Panc1 (cell line): Measurements from ENCODE around the gene CEND1. TPM values are rescaled to one million over a fixed set of nuclear protein-coding genes. Genes with fewer than 3 reads are reported as not detected.

Source experiments
- ATAC-seq: fragments of 200-7000 bp; cut with Tn5 transposase; 2 replicates; pipeline ENCODE4 v1.9.1; 2020; ENCODE audit warnings: mild to moderate bottlenecking, moderate library complexity
- BruUV-seq: library from RNA; stranded (reverse); fragments of 400-500 nt; replicated peaks from 2 replicates; lab custom pipeline; 2021; lab: Mats Ljungman, UMichigan
- CTCF ChIA-PET: fragments of 300-600 bp; sonication (Branson Sonifier 250); formaldehyde crosslinking; loops from one replicate; lab custom pipeline; 2022; ENCODE audit warnings: antibody characterized with exemption; lab: Charles Lee
- POLR2A ChIA-PET: fragments of 300-600 bp; sonication (Branson Sonifier 250); formaldehyde crosslinking; loops from one replicate; lab custom pipeline; 2022; ENCODE audit warnings: antibody characterized with exemption; lab: Charles Lee
- DNase-seq: peaks from one replicate; pipeline ENCODE4 v3.0.0-alpha.2; 2010; ENCODE audit warnings: low read depth, low spot score
- H3K27ac ChIP-seq: 2 replicates; pipeline ENCODE4 v1.5.1; 2011; ENCODE audit warnings: mild to moderate bottlenecking, low read length, inconsistent platforms
- H3K27me3 ChIP-seq: fragments of 200-500 bp; sonication (Bioruptor generic); 2 replicates; pipeline ENCODE4 v1.6.0; 2014; ENCODE audit warnings: low read length, inconsistent platforms; ENCODE audit not compliant: control insufficient read depth, insufficient read depth
- H3K36me3 ChIP-seq: fragments of 200-500 bp; sonication (Bioruptor generic); 2 replicates; pipeline ENCODE4 v1.5.1; 2014; ENCODE audit warnings: inconsistent platforms, mild to moderate bottlenecking, low read length, moderate library complexity; ENCODE audit not compliant: control insufficient read depth, insufficient read depth
- H3K4me1 ChIP-seq: 2 replicates; pipeline ENCODE4 v1.5.1; 2011; ENCODE audit warnings: inconsistent platforms, mild to moderate bottlenecking, low read length, moderate library complexity; ENCODE audit not compliant: control insufficient read depth, insufficient read depth
- H3K4me3 ChIP-seq, 2 experiments: 2 replicates each; pipeline ENCODE4 v1.5.1; 2011 to 2012; ENCODE audit warnings: low read depth in 2 of 2, low read length in 2 of 2, mild to moderate bottlenecking in 2 of 2, inconsistent platforms in 1 of 2, moderate library complexity in 1 of 2
- H3K9me3 ChIP-seq: fragments of 200-500 bp; sonication (Bioruptor generic); 2 replicates; pipeline ENCODE4 v1.5.1; 2014; ENCODE audit warnings: low read depth, mild to moderate bottlenecking, inconsistent platforms, low read length, moderate library complexity; ENCODE audit not compliant: control insufficient read depth, insufficient read depth
- POLR2AphosphoS5 ChIP-seq: IDR thresholded peaks from 2 replicates; pipeline ENCODE4 v1.6.1; 2012; ENCODE audit warnings: mild to moderate bottlenecking, low read depth, low read length, moderate library complexity
- SIN3A ChIP-seq: IDR thresholded peaks from 2 replicates; pipeline ENCODE4 v1.6.1; 2012; ENCODE audit warnings: low read depth, mild to moderate bottlenecking, low read length, moderate library complexity, borderline replicate concordance; ENCODE audit not compliant: insufficient read depth
- TCF7L2 ChIP-seq: IDR thresholded peaks from 2 replicates; pipeline ENCODE4 v1.6.1; 2011; ENCODE audit warnings: mild to moderate bottlenecking, low read depth, low read length, inconsistent platforms
- in situ Hi-C: cut with HindIII; loops from 2 replicates; pipeline ENCODE4 v1.10.0; 2016; ENCODE audit warnings: low sequenced_read_pairs, low pct_unique_long_range_greater_than_20kb
- intact Hi-C: fragments of 100-400 bp; cut with micrococcal nuclease; formaldehyde crosslinking; loops from one replicate; pipeline ENCODE4 v1.10.0; 2022; ENCODE audit not compliant: unreplicated experiment
- total RNA-seq: library from RNA; stranded (reverse); gene quantifications from one replicate; pipeline ENCODE4 v1.2.1, GENCODE V29; 2021; ENCODE audit not compliant: unreplicated experiment
- TF ChIP-seq, protein P1 (sequence below): fragments of 450-650 bp; IDR thresholded peaks from 2 replicates; pipeline ENCODE4 v1.5.1; 2017; ENCODE audit warnings: mild to moderate bottlenecking
- TF ChIP-seq, protein P2 (sequence below), 2 experiments: IDR thresholded peaks; 2 replicates each; pipeline ENCODE4 v1.6.1; 2011 to 2012; ENCODE audit warnings: low read depth in 2 of 2, control low read depth in 1 of 2, low read length in 1 of 2, mild to moderate bottlenecking in 1 of 2, moderate library complexity in 1 of 2; ENCODE audit not compliant: insufficient read depth in 1 of 2

Gene CEND1
- total RNA-seq, 1 experiment from 2014 or later, result 15.9 TPM

DNA sequence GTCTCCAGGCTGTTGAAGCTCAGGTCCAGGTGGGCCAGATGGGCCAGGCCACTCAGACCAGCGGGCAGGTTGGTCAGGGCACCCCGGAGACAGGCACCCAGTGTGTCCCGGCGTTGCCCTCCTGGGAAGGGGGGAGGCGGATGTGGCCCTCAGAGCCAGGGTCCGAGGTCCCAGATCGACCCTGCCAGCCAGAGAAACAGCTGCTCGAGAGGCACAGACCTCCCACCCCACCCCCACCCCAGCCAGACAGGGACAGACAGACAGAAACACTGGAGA is 13.5 kb upstream of the CEND1 start:
- in situ Hi-C loops, result no loop called here
- H3K4me3 ChIP-seq, result no peak overlapping the region; a peak in 1 of 4 replicates
- no peaks in the 10 kb centered on the region for H3K27me3 ChIP-seq
- no TSS peak for BruUV-seq
- no peak overlapping the region; the same call in 1 of the 2 replicates for H3K27ac ChIP-seq
- no peaks in the 10 kb centered on the region for H3K9me3 ChIP-seq
- H3K36me3 ChIP-seq, result no peaks in the 10 kb centered on the region
- ATAC-seq, result no peak
- ChIA-PET CTCF (interaction anchor here (1.5 kb wide), 1 partner anchor 44 kb away, joined by 3 read pairs; no protein-coding TSS in a partner anchor), POLR2A (no interaction called here)
- no peak for DNase-seq
- H3K4me1 ChIP-seq, result peaks cover 42% of the 10 kb centered on the region
- intact Hi-C loops, result no loop called here
- no peak for TF ChIP-seq POLR2AphosphoS5

DNA sequence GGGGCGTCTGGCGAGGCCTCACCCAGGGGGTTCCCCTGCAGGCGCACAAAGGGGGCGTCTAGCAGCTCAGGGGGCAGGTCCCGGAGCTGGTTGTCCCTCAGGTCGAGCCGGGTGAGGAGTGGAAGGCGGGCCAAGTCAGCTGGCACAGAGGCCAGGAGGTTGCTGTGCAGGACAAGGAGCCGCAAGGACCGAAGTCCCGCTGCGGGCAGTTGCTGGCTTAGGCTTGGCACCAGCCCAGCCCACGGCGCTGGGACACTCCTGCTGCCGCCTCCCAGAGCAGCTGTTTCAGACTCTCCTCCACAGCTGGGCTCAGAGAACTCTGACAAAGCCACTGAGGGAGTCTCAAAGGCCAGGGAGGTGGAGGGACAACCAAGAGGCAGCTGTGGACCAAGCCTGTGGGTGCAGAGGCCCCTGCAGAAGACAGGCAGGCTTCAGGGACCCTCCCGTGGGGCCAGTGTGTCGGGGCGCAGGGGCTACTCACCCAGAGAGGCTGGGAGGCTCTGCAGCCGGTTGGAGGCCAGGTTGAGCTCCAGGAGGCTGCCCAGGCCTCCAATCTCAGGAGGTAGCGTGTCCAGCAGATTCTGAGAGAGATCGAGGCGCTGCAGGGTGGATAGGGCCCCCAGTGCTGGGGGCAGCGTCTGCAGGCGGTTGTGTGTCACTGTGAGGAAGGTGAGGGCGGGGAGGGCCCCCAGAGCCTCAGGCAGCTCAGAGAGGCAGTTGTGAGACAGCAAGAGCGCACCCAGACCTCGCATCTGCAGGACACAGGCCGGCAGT is 13.0 kb upstream of the CEND1 start:
- TF ChIP-seq TCF7L2, result no peak
- TF ChIP-seq SIN3A, result no peak
- TF ChIP-seq POLR2AphosphoS5, result no peak
- TF ChIP-seq, protein P1, sequence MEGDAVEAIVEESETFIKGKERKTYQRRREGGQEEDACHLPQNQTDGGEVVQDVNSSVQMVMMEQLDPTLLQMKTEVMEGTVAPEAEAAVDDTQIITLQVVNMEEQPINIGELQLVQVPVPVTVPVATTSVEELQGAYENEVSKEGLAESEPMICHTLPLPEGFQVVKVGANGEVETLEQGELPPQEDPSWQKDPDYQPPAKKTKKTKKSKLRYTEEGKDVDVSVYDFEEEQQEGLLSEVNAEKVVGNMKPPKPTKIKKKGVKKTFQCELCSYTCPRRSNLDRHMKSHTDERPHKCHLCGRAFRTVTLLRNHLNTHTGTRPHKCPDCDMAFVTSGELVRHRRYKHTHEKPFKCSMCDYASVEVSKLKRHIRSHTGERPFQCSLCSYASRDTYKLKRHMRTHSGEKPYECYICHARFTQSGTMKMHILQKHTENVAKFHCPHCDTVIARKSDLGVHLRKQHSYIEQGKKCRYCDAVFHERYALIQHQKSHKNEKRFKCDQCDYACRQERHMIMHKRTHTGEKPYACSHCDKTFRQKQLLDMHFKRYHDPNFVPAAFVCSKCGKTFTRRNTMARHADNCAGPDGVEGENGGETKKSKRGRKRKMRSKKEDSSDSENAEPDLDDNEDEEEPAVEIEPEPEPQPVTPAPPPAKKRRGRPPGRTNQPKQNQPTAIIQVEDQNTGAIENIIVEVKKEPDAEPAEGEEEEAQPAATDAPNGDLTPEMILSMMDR, result no peak
- TF ChIP-seq, protein P2, sequence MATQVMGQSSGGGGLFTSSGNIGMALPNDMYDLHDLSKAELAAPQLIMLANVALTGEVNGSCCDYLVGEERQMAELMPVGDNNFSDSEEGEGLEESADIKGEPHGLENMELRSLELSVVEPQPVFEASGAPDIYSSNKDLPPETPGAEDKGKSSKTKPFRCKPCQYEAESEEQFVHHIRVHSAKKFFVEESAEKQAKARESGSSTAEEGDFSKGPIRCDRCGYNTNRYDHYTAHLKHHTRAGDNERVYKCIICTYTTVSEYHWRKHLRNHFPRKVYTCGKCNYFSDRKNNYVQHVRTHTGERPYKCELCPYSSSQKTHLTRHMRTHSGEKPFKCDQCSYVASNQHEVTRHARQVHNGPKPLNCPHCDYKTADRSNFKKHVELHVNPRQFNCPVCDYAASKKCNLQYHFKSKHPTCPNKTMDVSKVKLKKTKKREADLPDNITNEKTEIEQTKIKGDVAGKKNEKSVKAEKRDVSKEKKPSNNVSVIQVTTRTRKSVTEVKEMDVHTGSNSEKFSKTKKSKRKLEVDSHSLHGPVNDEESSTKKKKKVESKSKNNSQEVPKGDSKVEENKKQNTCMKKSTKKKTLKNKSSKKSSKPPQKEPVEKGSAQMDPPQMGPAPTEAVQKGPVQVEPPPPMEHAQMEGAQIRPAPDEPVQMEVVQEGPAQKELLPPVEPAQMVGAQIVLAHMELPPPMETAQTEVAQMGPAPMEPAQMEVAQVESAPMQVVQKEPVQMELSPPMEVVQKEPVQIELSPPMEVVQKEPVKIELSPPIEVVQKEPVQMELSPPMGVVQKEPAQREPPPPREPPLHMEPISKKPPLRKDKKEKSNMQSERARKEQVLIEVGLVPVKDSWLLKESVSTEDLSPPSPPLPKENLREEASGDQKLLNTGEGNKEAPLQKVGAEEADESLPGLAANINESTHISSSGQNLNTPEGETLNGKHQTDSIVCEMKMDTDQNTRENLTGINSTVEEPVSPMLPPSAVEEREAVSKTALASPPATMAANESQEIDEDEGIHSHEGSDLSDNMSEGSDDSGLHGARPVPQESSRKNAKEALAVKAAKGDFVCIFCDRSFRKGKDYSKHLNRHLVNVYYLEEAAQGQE (IDR thresholded peaks at IDR 0.05; ENCODE audit: insufficient read depth in 1 of 2, low read depth in 2 of 2, low read length in 1 of 2), result 0 out of 4 replicates have a peak, but pooled peaks of 1 of the 2 experiments have one; percentile 16
- no peak overlapping the region for H3K27ac ChIP-seq
- POLR2A ChIA-PET, result no interaction called here
- no peaks in the 10 kb centered on the region for H3K27me3 ChIP-seq
- intact Hi-C loops, result no loop called here
- CTCF ChIA-PET, result no interaction called here
- in situ Hi-C loops, result no loop called here
- H3K36me3 ChIP-seq, result no peaks in the 10 kb centered on the region
- no TSS peak for BruUV-seq
- H3K9me3 ChIP-seq, result no peaks in the 10 kb centered on the region
- H3K4me1 ChIP-seq, result peaks cover 39% of the 10 kb centered on the region
- no peak overlapping the region for H3K4me3 ChIP-seq
- DNase-seq (no peak), ATAC-seq (no peak)

DNA sequence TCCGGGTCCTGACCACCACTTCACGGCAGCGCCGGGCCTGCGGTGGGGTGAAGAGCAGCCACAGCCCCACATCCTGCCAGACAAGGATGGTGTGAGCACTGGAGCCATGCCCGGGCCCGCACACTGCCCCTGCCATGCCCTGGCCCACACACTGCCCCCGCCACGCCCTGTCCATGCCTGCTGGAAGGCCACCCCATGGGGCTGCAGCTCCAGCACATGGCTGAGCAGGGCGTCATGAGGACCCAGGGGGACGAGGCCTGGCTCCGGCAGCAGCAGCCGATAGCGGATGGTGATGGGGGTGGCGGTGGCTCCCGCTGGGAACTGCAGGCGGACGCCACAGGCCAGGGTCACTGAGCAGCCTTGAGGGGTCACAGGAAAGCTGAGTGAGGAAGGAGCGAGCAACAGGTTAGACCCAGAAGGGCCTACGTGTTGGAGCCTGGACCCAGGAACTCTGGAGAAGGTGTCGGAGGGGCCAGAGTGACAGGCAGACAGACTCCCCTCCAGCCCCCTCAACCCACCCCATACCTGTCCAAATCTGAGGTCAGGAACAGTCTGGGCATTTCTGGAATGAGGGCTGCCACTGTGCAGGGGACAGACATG is 12.2 kb upstream of the CEND1 start:
- no peak overlapping the region for H3K4me3 ChIP-seq
- intact Hi-C loops, result no loop called here
- no TSS peak for BruUV-seq
- POLR2A ChIA-PET, result no interaction called here
- peaks cover 35% of the 10 kb centered on the region for H3K4me1 ChIP-seq
- no peaks in the 10 kb centered on the region for H3K36me3 ChIP-seq
- H3K9me3 ChIP-seq, result no peaks in the 10 kb centered on the region
- no peak for DNase-seq
- CTCF ChIA-PET, result no interaction called here
- H3K27ac ChIP-seq, result no peak overlapping the region
- TF ChIP-seq, protein P1, result no peak
- TF ChIP-seq POLR2AphosphoS5, result no peak
- TF ChIP-seq SIN3A, result no peak
- TF ChIP-seq, protein P2 (IDR thresholded peaks at IDR 0.05; ENCODE audit: insufficient read depth in 1 of 2, low read depth in 2 of 2, low read length in 1 of 2), result no peak
- TF ChIP-seq TCF7L2, result no peak
- ATAC-seq, result no peak
- in situ Hi-C loops, result no loop called here
- no peaks in the 10 kb centered on the region for H3K27me3 ChIP-seq
